Epithelial cell of esophagus (primary cell): ENCODE data around the gene RERE.
A peak's percentile ranks its signal among the peaks of the same experiment; 100 is the strongest.

Experiments used
- DNase-seq: peaks from one replicate; pipeline ENCODE4 v3.0.0; 2010; ENCODE audit warnings: low read depth
- H3K4me3 ChIP-seq: 2 replicates; pipeline ENCODE4 v1.5.1; 2011; ENCODE audit warnings: mild to moderate bottlenecking, low read length, control low read depth
- TF ChIP-seq, protein P1 (sequence below): IDR thresholded peaks from 2 replicates; pipeline ENCODE4 v1.5.1; 2011; ENCODE audit warnings: low read depth, mild to moderate bottlenecking, low read length, control low read depth, inconsistent platforms; ENCODE audit not compliant: insufficient read depth; ENCODE audit errors: missing control alignments

The RERE gene

DNA sequence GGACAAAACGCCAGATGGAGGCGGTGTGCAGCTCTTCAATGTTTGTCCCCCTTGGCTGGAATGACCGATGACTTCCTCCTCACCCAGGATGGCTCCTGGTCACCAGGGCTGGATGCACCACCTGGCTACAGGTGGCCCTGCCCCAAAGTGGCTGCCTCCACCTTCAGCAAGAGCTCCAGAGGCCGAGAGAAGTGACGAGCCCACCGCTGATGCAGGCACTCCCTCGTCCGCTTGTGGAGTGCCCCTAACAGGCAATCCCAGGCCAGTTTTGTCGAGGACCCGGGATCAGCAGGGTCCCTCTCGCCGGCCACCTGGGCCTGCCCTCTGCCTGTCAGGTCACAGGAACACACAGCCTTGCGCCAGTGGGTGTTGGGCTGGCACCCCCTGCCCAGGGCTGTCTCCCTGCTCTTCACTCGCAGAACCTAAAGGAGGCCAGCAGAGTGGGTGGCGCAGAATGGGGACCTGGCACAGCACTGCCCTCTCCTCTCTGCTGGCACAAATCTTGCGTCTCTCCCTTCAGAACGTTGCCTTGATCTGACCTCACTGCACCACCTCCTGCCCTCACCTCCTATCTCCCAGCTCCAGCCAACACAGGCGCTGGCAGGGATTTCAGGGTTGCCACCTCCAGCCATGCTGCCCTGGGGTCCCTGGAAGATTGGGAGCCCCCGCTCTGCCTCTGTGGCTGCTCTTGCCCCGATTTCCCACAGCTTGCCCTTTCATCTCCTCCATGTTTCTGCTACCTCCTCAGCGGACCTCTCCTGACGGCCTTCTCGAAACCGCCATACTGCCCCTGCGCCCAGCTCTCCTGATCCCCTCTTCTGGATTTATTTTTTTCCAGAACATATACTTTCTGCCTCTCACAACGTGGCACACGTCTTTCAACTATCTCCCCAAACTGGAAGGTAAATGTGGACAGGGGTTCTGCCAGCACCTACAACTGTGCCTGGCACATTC lies 460.9 kb downstream of the RERE start:
- DNase-seq = no peak
- H3K4me3 ChIP-seq = no peak overlapping the region
- TF ChIP-seq, protein P1, sequence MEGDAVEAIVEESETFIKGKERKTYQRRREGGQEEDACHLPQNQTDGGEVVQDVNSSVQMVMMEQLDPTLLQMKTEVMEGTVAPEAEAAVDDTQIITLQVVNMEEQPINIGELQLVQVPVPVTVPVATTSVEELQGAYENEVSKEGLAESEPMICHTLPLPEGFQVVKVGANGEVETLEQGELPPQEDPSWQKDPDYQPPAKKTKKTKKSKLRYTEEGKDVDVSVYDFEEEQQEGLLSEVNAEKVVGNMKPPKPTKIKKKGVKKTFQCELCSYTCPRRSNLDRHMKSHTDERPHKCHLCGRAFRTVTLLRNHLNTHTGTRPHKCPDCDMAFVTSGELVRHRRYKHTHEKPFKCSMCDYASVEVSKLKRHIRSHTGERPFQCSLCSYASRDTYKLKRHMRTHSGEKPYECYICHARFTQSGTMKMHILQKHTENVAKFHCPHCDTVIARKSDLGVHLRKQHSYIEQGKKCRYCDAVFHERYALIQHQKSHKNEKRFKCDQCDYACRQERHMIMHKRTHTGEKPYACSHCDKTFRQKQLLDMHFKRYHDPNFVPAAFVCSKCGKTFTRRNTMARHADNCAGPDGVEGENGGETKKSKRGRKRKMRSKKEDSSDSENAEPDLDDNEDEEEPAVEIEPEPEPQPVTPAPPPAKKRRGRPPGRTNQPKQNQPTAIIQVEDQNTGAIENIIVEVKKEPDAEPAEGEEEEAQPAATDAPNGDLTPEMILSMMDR = no peak

DNA sequence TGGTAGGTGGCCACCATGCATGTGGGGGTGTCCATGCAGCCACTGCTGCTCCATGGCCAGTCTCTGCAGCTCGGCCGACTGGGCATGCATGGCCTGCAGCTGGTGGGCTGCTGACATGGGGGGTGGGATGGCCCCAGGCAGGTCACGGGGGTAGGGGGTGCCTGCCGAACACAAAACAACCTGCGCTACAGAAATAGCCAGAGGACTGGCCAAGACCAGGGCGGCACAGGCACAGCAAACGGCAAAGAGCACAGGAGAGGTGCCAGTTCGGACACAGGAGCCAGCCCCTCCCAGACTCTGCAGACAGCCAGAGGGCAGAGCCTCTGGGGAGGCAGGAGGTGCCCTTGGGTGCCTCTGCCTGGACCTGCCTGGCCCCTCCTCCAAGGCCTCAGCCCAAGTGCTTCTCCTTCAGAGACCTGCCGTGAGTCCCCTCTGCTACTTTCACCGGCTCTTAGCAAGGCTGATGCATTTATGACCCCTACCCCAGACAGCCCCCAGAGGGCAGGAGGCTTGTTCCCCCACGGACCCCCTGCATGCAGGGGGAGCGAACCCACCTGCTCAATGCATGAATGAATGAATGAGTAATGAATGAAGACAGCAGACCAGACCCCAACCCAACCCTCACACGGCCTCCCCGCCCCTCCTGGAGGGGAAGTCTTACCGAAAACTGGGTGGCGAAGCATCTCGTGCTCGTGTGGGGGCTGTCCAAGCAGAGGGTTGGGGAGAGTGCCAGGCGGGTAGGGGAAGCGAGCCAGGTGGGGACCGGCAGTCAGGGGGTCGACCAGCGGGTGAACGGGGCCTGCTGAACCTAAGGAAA lies 461.8 kb downstream of the RERE start:
- H3K4me3 ChIP-seq = no peak overlapping the region
- TF ChIP-seq, protein P1 = no peak
- DNase-seq = no peak

DNA sequence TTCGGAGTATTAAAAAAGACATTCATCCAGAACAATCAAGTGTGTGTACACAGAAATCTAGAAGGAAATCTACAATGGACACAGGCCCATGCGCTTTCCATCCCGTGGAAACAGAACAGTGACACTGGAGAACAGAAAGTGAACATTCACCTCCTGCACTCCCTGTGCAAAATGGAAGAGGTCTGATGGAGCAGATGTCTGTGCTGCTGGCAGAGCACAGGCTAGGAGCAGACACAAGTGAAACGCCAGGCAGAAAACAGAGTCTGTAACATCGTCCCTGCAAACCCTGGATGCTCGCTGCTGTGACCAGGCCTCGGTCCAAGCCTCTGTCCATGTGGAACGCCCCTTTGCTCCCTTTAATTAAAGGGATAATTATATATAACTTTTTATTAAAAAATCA lies 463.4 kb downstream of the RERE start:
- DNase-seq = no peak
- H3K4me3 ChIP-seq = no peak overlapping the region
- TF ChIP-seq, protein P1 = no peak

DNA sequence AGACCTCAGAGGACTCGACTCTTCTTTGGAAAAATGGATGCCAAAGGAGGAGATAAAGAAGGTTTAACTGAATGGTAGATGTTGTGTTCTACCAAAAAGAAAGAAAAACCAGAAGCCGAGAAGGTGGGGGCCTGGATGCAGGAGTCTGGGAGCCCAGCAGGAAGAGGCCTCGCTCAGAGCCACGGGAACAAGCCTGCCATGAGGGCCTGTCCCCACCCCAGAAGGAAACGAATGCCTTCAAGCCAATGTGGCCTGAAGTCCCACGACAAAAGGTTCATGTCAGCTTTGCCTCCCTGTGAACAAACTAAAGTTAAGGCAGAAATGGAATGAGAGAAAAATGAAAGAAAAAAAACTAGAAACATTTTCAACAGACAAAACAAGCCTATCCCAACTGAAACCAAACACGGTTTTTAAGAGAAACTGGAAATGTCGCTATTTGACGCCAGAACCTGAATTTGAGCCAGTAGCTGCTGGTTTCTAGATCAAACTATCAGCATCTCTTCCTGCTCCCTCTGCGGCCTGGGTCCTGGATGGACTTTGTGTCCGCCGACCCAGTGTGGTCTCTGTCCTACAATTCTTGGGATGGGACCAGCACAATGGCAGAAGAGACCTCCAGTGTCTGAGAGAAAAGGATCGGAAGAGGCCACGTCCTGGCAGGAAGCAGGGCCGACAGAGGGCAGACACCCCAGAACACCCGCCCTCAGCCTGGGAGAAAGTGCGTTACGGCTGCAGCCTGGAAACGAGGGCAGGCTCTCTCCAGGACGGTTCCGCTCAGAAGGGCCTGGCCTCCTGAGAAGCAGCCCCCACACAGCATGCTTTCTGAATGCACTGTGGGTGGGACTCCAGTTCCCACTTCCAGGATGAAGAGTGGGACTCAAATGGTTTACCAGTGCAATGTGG lies 464.3 kb downstream of the RERE start:
- no peak overlapping the region for H3K4me3 ChIP-seq
- TF ChIP-seq, protein P1 = no peak
- DNase-seq = no peak

DNA sequence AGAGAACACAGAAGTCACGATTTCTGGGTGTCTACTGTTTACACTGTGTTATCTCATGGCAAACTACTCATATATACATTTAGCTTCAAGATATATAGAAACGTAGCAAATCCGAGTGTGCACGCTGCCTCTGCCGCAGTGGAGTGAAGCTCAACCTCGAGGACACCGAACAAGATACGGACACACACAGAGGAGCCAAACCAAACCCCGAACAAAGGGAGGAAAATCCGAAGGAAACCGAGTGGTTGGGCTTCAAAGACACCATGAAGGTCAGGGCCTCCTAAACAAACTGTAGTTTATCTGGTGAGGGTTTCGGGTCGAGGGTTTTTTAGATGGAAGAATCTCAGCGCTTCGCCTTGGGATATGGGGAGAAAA lies 465.0 kb downstream of the RERE start:
- no peak for DNase-seq
- TF ChIP-seq, protein P1 = no peak
- H3K4me3 ChIP-seq = no peak overlapping the region

DNA sequence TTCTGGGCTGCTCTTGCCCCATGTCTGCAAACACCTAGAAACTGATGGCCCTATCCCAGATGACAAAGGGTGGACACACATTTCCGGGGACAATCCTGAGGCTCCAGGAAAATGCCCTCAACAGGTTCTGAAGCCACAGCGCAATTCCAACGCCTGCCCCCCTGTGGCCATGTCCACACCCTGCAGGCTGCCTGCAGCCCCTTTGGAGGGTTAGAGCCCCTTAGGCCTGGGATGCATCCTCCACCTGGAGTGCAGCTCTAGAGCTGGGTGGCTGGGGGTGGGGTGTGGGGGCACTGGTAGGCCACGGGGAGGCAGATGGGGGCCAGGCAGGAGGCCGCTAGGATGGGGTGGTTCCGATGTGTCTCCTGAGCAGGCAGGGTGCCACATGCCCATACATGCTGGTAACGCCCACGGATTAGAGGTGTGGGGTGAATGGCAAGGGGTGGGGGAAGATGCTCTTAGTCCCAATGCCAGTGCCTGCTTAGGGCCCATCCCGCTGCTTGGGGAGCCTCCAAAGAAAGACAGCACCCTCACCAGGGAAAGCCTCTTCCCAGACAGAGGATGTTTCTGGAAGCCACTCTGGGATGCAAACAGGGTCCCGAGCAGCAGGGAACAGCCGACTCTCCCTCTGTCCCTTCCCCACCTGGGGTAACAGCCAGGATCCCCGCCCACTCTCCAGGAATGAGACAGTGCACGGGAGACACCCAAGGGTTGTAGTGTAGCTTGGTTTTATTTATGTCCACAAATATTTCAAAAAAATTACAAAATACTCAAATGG lies 465.6 kb downstream of the RERE start:
- DNase-seq = peak; percentile 85
- TF ChIP-seq, protein P1 = peak; percentile 59
- H3K4me3 ChIP-seq = no peak overlapping the region
